GM21367 (cell line): ENCODE measurements around the gene CLDN5.

Experiments used
- ATAC-seq: cut with Tn5 transposase; IDR thresholded peaks from one replicate; pipeline ENCODE4 v1.9.1; 2021; ENCODE audit not compliant: unreplicated experiment

Gene CLDN5

GRCh38 chr22:19524170-19525115, at the start of gene CLDN5:
Gene CLDN5 (minus strand): TSS chr22:19524410. CDS start chr22:19524255, 155 bp downstream.
- ATAC-seq, result no peak

- ATAC-seq, result no peak
These were observed 47.8 kb upstream of the CLDN5 start for GRCh38 chr22:19571995-19572394.

- no peak for ATAC-seq
These were observed 47.1 kb upstream of the CLDN5 start for GRCh38 chr22:19571207-19571795.

GRCh38 chr22:19569976-19570375, 45.8 kb upstream of the CLDN5 start:
- no peak for ATAC-seq

GRCh38 chr22:19569276-19569640, 45.0 kb upstream of the CLDN5 start:
- no peak for ATAC-seq

GRCh38 chr22:19568337-19569275, 44.4 kb upstream of the CLDN5 start:
- ATAC-seq, result no peak

- no peak for ATAC-seq
These were observed 43.2 kb upstream of the CLDN5 start for GRCh38 chr22:19567157-19568009.

GRCh38 chr22:19566279-19567156, 42.3 kb upstream of the CLDN5 start:
- no peak for ATAC-seq

GRCh38 chr22:19565382-19566278, 41.4 kb upstream of the CLDN5 start:
- ATAC-seq, result no peak

- no peak for ATAC-seq
These were observed 35.7 kb upstream of the CLDN5 start for GRCh38 chr22:19559956-19560355.

- no peak for ATAC-seq
These were observed 35.2 kb upstream of the CLDN5 start for GRCh38 chr22:19559324-19559811.

GRCh38 chr22:19556963-19557545, 32.8 kb upstream of the CLDN5 start:
- no peak for ATAC-seq

GRCh38 chr22:19555651-19556050, 31.4 kb upstream of the CLDN5 start:
- ATAC-seq, result no peak

- no peak for ATAC-seq
These were observed 30.7 kb upstream of the CLDN5 start for GRCh38 chr22:19554834-19555404.

- no peak for ATAC-seq
These were observed 29.0 kb upstream of the CLDN5 start for GRCh38 chr22:19553201-19553600.

- no peak for ATAC-seq
These were observed 26.2 kb upstream of the CLDN5 start for GRCh38 chr22:19550382-19550781.

GRCh38 chr22:19549428-19549827, 25.2 kb upstream of the CLDN5 start:
- no peak for ATAC-seq
